Erythroblast (primary cell): ENCODE data around the gene LRFN2.

Experiments used
- GATA1 ChIP-seq: IDR thresholded peaks from 2 replicates; pipeline ENCODE4 v1.6.1; 2011; ENCODE audit warnings: low read depth, mild to moderate bottlenecking, control low read depth, low read length, moderate library complexity
- POLR2A ChIP-seq: IDR thresholded peaks from 2 replicates; pipeline ENCODE4 v1.6.1; 2011; ENCODE audit warnings: mild to moderate bottlenecking, low read length

DNA sequence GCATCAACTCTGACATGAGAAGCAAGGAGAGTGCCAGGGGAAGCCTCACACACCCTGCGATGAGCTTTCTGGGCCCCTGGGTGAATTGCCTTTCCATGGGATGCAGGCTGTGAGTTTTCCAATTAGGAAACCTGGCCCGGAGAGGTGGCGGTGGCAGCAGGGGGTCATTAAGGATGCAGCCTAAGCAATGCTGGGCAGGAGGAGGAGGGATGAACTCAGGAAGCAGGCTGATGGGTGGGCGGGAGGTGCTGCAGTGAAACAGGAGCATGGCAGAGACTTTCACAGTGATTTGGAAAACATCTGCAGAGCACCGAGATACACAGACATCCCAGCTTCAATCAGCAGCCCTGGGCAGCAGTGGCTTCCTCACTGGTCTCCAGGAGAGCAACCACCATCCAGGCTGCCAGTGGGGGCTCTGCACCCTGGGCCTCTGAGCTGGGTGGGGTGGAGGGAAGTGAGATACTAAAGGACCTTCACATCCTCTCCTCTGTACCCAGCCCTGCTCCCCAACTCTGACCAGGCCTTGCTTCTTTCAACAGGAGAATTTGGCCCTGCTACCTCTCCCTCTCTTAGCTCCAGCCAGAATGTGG lies 44.9 kb downstream of the LRFN2 start:
- TF ChIP-seq POLR2A: no peak
- no peak for TF ChIP-seq GATA1
